A549 (cell line): ENCODE results near the gene STAT5B. TPM values are rescaled to one million over a fixed set of nuclear protein-coding genes. Genes with fewer than 3 reads are reported as not detected.
"Not testable (repeated sequence)": the region's sequence is repeated elsewhere in the genome, so short reads cannot be mapped to it uniquely, and the experiment has no call there.

Experiments used
- ATAC-seq, 2 experiments: fragments of 200-7000 bp in 1 of 2; fragments of >200 bp in 1 of 2; cut with Nextera tagmentation in 1 of 2; cut with Tn5 transposase in 1 of 2; 3 replicates each; pipeline versions ENCODE4 v1.8.0 to v1.9.1; 2018 to 2020; ENCODE audit warnings: mild to moderate bottlenecking in 1 of 2, moderate library complexity in 1 of 2
- CTCF ChIA-PET: fragments of 300-600 bp; sonication (Branson Sonifier 250); formaldehyde crosslinking; extraction: SDS; loops from one replicate; lab custom pipeline; 2021; ENCODE audit warnings: antibody characterized with exemption, inconsistent platforms; lab: Yijun Ruan, JAX
- POLR2A ChIA-PET: fragments of 350-600 bp; formaldehyde crosslinking; extraction: SDS; loops from one replicate; lab custom pipeline; 2021; ENCODE audit warnings: antibody characterized with exemption, inconsistent platforms; lab: Yijun Ruan, JAX
- DNase-seq, 2 experiments: peaks; one replicate each; pipeline versions ENCODE4 v3.0.0 to v3.0.0-alpha.2; 2011 to 2016; ENCODE audit warnings: low read depth in 1 of 2, low spot score in 1 of 2
- FAIRE-seq: peaks from 2 replicates; lab custom pipeline; 2011; peaks lifted over from hg19 to GRCh38; lab: Jason Lieb, UNC
- H3K27ac ChIP-seq, 2 experiments: fragments of >200 bp; sonication (Bioruptor Twin); formaldehyde crosslinking; 3 replicates each; pipeline ENCODE4 v1.5.1; 2016 to 2017
- H3K4me1 ChIP-seq: fragments of >200 bp; sonication (Bioruptor Twin); formaldehyde crosslinking; 3 replicates; pipeline ENCODE4 v1.6.1; 2016
- H3K4me2 ChIP-seq: fragments of >200 bp; sonication (Bioruptor Twin); formaldehyde crosslinking; 3 replicates; pipeline ENCODE4 v1.6.1; 2016
- H3K4me3 ChIP-seq: fragments of >200 bp; sonication (Bioruptor Twin); formaldehyde crosslinking; 3 replicates; pipeline ENCODE4 v1.5.1; 2016
- H3K9me3 ChIP-seq: fragments of >200 bp; sonication (Bioruptor Twin); formaldehyde crosslinking; 3 replicates; pipeline ENCODE4 v1.6.1; 2016
- BHLHE40 ChIP-seq: IDR thresholded peaks from 2 replicates; pipeline ENCODE4 v1.6.1; 2012; ENCODE audit warnings: low read depth, low read length, inconsistent platforms
- CBX8 ChIP-seq: fragments of 200-600 bp; sonication (generic); IDR thresholded peaks from 2 replicates; pipeline ENCODE4 v1.6.1; 2016
- CHD4 ChIP-seq: fragments of 200-600 bp; sonication (generic); IDR thresholded peaks from 2 replicates; pipeline ENCODE4 v1.6.1; 2016; ENCODE audit warnings: antibody characterized with exemption, mild to moderate bottlenecking, borderline replicate concordance
- EHF ChIP-seq: fragments of 250-450 bp; sonication (Bioruptor Pico); IDR thresholded peaks from 2 replicates; pipeline ENCODE4 v1.5.0; 2020; ENCODE audit warnings: mild to moderate bottlenecking
- EHMT2 ChIP-seq: fragments of 200-600 bp; sonication (generic); IDR thresholded peaks from 2 replicates; pipeline ENCODE4 v1.6.1; 2016; ENCODE audit warnings: antibody characterized with exemption, low read depth, mild to moderate bottlenecking, moderate library complexity
- FOSB ChIP-seq: fragments of 250-450 bp; sonication (Bioruptor Pico); IDR thresholded peaks from 2 replicates; pipeline ENCODE4 v1.5.0; 2020; ENCODE audit warnings: mild to moderate bottlenecking, moderate library complexity
- FOSL2 ChIP-seq, 2 experiments: fragments of 450-650 bp in 1 of 2; fragments of >200 bp in 1 of 2; sonication (Bioruptor Twin) in 1 of 2; formaldehyde crosslinking; IDR thresholded peaks; 2 replicates each; pipeline versions ENCODE4 v1.5.0 to v1.6.1; 2016 to 2020; ENCODE audit warnings: mild to moderate bottlenecking in 1 of 2, moderate library complexity in 1 of 2
- HOXB13 ChIP-seq: fragments of 250-450 bp; sonication (Bioruptor Pico); IDR thresholded peaks from 2 replicates; pipeline ENCODE4 v1.5.0; 2020; ENCODE audit warnings: low read depth, mild to moderate bottlenecking, moderate library complexity
- JUN ChIP-seq, 2 experiments: fragments of >200 bp; sonication (Bioruptor Twin); formaldehyde crosslinking; IDR thresholded peaks; 2 replicates in 1 of 2; 3 replicates in 1 of 2; pipeline ENCODE4 v1.6.1; 2016 to 2017
- JUNB ChIP-seq: fragments of >200 bp; sonication (Bioruptor Twin); formaldehyde crosslinking; IDR thresholded peaks from 2 replicates; pipeline ENCODE4 v1.6.1; 2016
- KDM1A ChIP-seq: fragments of 200-600 bp; sonication (generic); IDR thresholded peaks from 2 replicates; pipeline ENCODE4 v1.6.1; 2016; ENCODE audit warnings: low read depth, mild to moderate bottlenecking
- KDM5A ChIP-seq: fragments of 200-600 bp; sonication (generic); IDR thresholded peaks from 2 replicates; pipeline ENCODE4 v1.6.1; 2016; ENCODE audit warnings: antibody characterized with exemption, mild to moderate bottlenecking
- MYC ChIP-seq: IDR thresholded peaks from 2 replicates; pipeline ENCODE4 v1.6.1; 2012; ENCODE audit warnings: mild to moderate bottlenecking, inconsistent platforms, low read length, improper control_type of control experiment, borderline replicate concordance
- NFE2L2 ChIP-seq: fragments of 150-350 bp; conservative IDR thresholded peaks from 2 replicates; pipeline ENCODE4 v1.6.1; 2014; ENCODE audit warnings: low read length
- RAD21 ChIP-seq, 2 experiments: fragments of >200 bp in 1 of 2; sonication (Bioruptor Twin) in 1 of 2; formaldehyde crosslinking in 1 of 2; IDR thresholded peaks in 1 of 2; conservative IDR thresholded peaks in 1 of 2; 2 replicates in 1 of 2; 3 replicates in 1 of 2; pipeline ENCODE4 v1.6.1; 2012 to 2018; ENCODE audit warnings: inconsistent platforms in 1 of 2
- RFX5 ChIP-seq: fragments of 450-650 bp; IDR thresholded peaks from 2 replicates; pipeline ENCODE4 v1.7.1; 2014; ENCODE audit warnings: antibody characterized with exemption, mild to moderate bottlenecking, moderate library complexity
- RNF2 ChIP-seq: fragments of 200-600 bp; sonication (generic); IDR thresholded peaks from 2 replicates; pipeline ENCODE4 v1.6.1; 2016; ENCODE audit warnings: low read depth, mild to moderate bottlenecking, antibody characterized with exemption, moderate library complexity, borderline replicate concordance
- SREBF2 ChIP-seq: fragments of 450-650 bp; IDR thresholded peaks from 2 replicates; pipeline ENCODE4 v1.6.1; 2014; ENCODE audit warnings: mild to moderate bottlenecking, moderate library complexity
- TFCP2L1 ChIP-seq: fragments of 250-450 bp; sonication (Bioruptor Pico); IDR thresholded peaks from 2 replicates; pipeline ENCODE4 v1.5.0; 2021; ENCODE audit warnings: mild to moderate bottlenecking
- ZC3H11A ChIP-seq: fragments of 450-650 bp; IDR thresholded peaks from 2 replicates; pipeline ENCODE4 v1.6.1; 2014; ENCODE audit warnings: antibody characterized with exemption, mild to moderate bottlenecking
- WGBS: methylation state at CpG from one replicate; pipeline ENCODE4 v1.1.6; 2017; ENCODE audit errors: missing lambda C conversion rate; 5-methylcytosine and 5-hydroxymethylcytosine counted together
- polyA plus RNA-seq, 4 experiments: library from polyadenylated mRNA; depleted of rRNA in 3 of 4; stranded (reverse); fragments of >200 nt; fragmentation: RNase III in 1 of 4; extraction: RNeasy Plus Mini Kit Qiagen cat#74134 plus additional on column Dnase treatment in 1 of 4; gene quantifications; 2 replicates in 3 of 4; 3 replicates in 1 of 4; pipeline ENCODE4 v1.2.3, GENCODE V29; 2011 to 2017
- TF ChIP-seq, protein P1 (sequence below): fragments of >200 bp; sonication (Bioruptor Twin); formaldehyde crosslinking; IDR thresholded peaks from 2 replicates; pipeline ENCODE4 v1.6.1; 2016
- TF ChIP-seq, protein P2 (sequence below): fragments of 150-350 bp; IDR thresholded peaks from 2 replicates; pipeline ENCODE4 v1.6.1; 2014; ENCODE audit warnings: low read depth, mild to moderate bottlenecking, low read length
- TF ChIP-seq, protein P3 (sequence below): IDR thresholded peaks from 2 replicates; pipeline ENCODE4 v1.6.1; 2012
- TF ChIP-seq, protein P4 (sequence below): IDR thresholded peaks from 2 replicates; pipeline ENCODE4 v1.6.1; 2012

STAT5B gene
- polyA plus RNA-seq, 2 of the 4 experiments (the other 2 are of a cell fraction) = 31.2 to 37.6 TPM

DNA sequence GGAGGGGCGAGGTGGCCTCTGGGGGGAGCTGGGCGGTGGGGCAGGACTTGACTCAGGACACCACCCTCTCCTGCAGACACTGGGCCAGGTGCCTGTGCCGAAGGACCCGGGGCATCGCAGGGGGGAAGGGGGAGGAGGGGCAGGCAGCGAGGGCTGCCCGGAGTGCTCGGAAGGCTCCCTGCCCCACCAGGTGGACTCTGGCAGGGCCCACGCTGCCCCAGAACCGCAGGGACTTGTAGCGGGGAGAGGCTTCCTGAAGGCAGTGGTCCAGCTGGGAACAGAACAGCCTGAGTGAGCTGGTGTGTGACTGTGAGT lies 86.6 kb downstream of the STAT5B start:
- ChIA-PET CTCF (interaction anchor here (1.0 to 2.5 kb wide), 6 partner anchors 8 to 170 kb away, joined by 3 to 13 read pairs (median 3); partner anchors contain the start of genes KCNH4 and NKIRAS2), POLR2A (no interaction called here)
- DNase-seq (no peak), ATAC-seq (no peak), FAIRE-seq (no peak)
- no peaks in the 10 kb centered on the region for H3K9me3 ChIP-seq
- H3K4me1 ChIP-seq = peaks cover 16% of the 10 kb centered on the region
- no peak overlapping the region for H3K27ac ChIP-seq
- no peak overlapping the region for H3K4me3 ChIP-seq
- WGBS = 93% methylated on average over 2 of the region's 11 CpGs
- TF ChIP-seq, protein P1, sequence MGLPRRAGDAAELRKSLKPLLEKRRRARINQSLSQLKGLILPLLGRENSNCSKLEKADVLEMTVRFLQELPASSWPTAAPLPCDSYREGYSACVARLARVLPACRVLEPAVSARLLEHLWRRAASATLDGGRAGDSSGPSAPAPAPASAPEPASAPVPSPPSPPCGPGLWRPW = no peak
- TF ChIP-seq FOSB (CRISPR knock-in tag) (no peak), CBX8 (no peak), FOSL2 (IDR thresholded peaks at IDR 0.05) (no peak), FOSL2 (CRISPR knock-in tag; IDR thresholded peaks at IDR 0.05) (no peak), BHLHE40 (no peak), JUNB (no peak), RNF2 (no peak), TFCP2L1 (CRISPR knock-in tag) (no peak), ZC3H11A (no peak)
- TF ChIP-seq, protein P2, sequence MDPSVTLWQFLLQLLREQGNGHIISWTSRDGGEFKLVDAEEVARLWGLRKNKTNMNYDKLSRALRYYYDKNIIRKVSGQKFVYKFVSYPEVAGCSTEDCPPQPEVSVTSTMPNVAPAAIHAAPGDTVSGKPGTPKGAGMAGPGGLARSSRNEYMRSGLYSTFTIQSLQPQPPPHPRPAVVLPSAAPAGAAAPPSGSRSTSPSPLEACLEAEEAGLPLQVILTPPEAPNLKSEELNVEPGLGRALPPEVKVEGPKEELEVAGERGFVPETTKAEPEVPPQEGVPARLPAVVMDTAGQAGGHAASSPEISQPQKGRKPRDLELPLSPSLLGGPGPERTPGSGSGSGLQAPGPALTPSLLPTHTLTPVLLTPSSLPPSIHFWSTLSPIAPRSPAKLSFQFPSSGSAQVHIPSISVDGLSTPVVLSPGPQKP = no peak
- TF ChIP-seq, protein P3, sequence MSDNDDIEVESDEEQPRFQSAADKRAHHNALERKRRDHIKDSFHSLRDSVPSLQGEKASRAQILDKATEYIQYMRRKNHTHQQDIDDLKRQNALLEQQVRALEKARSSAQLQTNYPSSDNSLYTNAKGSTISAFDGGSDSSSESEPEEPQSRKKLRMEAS = no peak
- H3K4me2 ChIP-seq = no peak overlapping the region

DNA sequence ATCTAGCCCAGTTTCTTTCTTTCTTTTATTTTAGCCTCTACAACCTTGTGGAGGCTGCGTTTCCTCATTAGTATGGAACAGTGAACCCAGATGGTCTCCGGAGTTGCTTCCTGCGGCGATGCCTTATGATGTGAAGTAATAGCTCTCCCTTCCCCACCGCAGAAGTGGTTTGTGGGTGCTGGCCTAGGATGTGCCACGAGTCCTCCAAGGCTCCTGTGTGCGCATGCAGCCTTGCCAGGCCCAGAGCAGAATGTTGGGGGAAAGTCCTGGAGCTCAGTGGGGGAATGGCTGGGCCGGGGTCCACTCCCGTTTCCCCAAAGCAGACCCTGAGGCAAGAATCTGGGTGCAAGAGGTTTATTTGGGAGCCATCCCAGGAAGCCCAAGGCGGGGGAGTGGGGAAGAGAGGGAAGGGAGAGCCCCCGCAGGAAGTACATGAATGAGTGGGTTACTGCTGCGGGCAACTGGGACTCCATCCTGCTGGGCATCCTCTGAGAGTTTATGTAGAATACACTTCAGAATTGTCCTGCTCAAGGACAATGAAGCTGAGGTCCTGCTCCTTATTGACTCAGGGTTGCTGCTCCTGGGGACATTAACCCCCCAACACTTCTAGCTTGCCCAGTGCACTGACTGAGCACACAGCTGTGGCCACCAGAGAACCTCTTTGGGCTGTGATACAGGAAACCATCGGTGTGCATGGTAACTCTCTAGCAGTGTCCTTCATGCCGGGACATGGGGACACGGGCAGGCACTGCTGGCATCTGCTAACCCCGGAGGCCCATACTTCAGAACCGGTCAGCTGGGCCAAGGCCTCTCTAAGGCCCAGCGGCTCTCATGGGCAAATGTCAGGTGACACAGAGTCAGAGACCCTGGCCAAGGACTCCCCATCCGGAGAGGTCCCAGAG lies 87.2 kb downstream of the STAT5B start:
- FAIRE-seq = no peak
- CTCF ChIA-PET = interaction anchor here (0.9 to 1.3 kb wide), 9 partner anchors 26 to 216 kb away, joined by 3 to 4 read pairs (median 3); partner anchors contain the start of gene NKIRAS2
- Histone ChIP-seq H3K4me2 (no peak overlapping the region), H3K9me3 (no peaks in the 10 kb centered on the region), H3K4me1 (peaks cover 20% of the 10 kb centered on the region), H3K27ac (no peak overlapping the region), H3K4me3 (no peak overlapping the region)
- WGBS = 85% methylated on average over 17 of the region's 19 CpGs
- POLR2A ChIA-PET = interaction anchor here (0.6 kb wide), 1 partner anchor 68 kb away, joined by 3 read pairs; the partner anchor contains the start of gene KAT2A
- no peak for DNase-seq
- ATAC-seq = no peak
- TF ChIP-seq SREBF2 (no peak), CBX8 (no peak), EHMT2 (no peak)
- TF ChIP-seq, protein P1 = no peak

DNA sequence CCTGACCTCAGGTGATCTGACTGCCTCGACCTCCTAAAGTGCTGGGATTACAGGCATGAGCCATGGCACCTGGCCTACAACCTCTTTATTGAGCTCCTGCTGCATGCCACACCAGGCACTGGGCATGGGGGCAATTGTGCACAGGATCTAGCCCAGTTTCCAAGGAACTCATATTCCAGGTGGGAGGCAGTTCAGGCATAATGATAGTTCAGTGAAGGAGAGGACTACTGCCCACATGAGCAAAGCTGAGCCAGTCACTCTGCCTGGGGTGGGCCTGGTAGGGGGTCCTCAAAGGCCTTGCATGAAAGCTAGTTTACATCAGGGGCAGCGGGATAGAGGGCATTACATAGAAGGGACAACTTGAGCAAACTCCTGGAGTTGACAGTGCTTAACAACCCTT lies 88.4 kb downstream of the STAT5B start:
- Histone ChIP-seq H3K9me3 (no peaks in the 10 kb centered on the region), H3K27ac (no peak overlapping the region), H3K4me2 (no peak overlapping the region)
- FAIRE-seq = no peak
- TF ChIP-seq, protein P4, sequence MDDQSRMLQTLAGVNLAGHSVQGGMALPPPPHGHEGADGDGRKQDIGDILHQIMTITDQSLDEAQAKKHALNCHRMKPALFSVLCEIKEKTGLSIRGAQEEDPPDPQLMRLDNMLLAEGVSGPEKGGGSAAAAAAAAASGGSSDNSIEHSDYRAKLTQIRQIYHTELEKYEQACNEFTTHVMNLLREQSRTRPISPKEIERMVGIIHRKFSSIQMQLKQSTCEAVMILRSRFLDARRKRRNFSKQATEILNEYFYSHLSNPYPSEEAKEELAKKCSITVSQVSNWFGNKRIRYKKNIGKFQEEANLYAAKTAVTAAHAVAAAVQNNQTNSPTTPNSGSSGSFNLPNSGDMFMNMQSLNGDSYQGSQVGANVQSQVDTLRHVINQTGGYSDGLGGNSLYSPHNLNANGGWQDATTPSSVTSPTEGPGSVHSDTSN = no peak
- no peak for TF ChIP-seq RAD21 (conservative IDR thresholded peaks at IDR 0.05 in 1 of 2, IDR thresholded peaks at IDR 0.05 in 1 of 2)
- no peak for TF ChIP-seq MYC
- TF ChIP-seq KDM1A = no peak
- no peak for TF ChIP-seq HOXB13 (CRISPR knock-in tag)
- no peak for TF ChIP-seq KDM5A
- TF ChIP-seq EHF (CRISPR knock-in tag) = no peak
- no peak for TF ChIP-seq CHD4
- no peak for TF ChIP-seq NFE2L2
- TF ChIP-seq JUN (IDR thresholded peaks at IDR 0.05) = no peak
- no peak for TF ChIP-seq RFX5
- TF ChIP-seq, all 56 proteins: peak for 0
- H3K4me3 ChIP-seq = no peak overlapping the region
- H3K4me1 ChIP-seq = peaks cover 22% of the 10 kb centered on the region
- ATAC-seq (no peak), DNase-seq (no peak)
- CTCF ChIA-PET = interaction anchor here (0.6 to 1.7 kb wide), 12 partner anchors 11 to 391 kb away, joined by 3 to 6 read pairs (median 3); no protein-coding TSS in a partner anchor
- WGBS = 50% methylated on average over 2 of the region's 2 CpGs
- POLR2A ChIA-PET = interaction anchor here (0.9 kb wide), 1 partner anchor 51 kb away, joined by 5 read pairs; no protein-coding TSS in a partner anchor

DNA sequence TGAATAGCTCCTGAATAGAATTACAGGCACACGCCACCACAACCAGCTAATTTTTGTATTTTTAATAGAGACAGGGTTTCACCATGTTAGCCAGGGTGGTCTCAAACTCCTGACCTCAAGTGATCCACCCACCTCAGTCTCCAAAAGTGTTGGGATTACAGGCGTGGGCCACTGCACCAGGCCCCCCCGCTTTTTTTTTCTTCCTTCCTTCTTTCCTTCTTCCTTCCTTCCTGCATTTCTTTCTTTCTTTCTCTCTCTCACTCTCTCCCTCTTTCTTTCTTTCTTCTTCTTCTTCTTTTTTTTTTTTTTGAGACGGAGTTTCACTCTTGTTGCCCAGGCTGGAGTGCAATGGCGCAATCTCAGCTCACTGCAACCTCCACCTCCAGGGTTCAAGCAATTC lies 90.0 kb downstream of the STAT5B start:
- CTCF ChIA-PET = interaction anchor here (0.8 to 6.1 kb wide), 6 partner anchors 10 to 136 kb away, joined by 3 to 76 read pairs (median 10); partner anchors contain the start of gene GHDC
- DNase-seq, FAIRE-seq, H3K4me2 ChIP-seq, POLR2A ChIA-PET, H3K27ac ChIP-seq, H3K4me3 ChIP-seq, ATAC-seq, H3K9me3 ChIP-seq: not testable (repeated sequence)
- WGBS = 91% methylated on average over 5 of the region's 5 CpGs
- H3K4me1 ChIP-seq = peaks cover 32% of the 10 kb centered on the region
